IgD-negative memory B cell (primary cell): ENCODE results near the gene SPDL1. TPM values are rescaled to one million over a fixed set of nuclear protein-coding genes. Genes with fewer than 3 reads are reported as not detected.
A peak's percentile ranks its signal among the peaks of the same experiment; 100 is the strongest.

ENCODE experiments used
- H3K27ac Mint-ChIP-seq, 3 donors: one replicate each; pipeline ENCODE4 v1.8.0; 2020 to 2022; ENCODE audit warnings: mild to moderate bottlenecking in 3 of 3, mixed read lengths in 3 of 3, moderate library complexity in 1 of 3
- H3K27me3 Mint-ChIP-seq: one replicate; pipeline ENCODE4 v1.8.0; 2021; ENCODE audit warnings: mixed read lengths
- H3K36me3 Mint-ChIP-seq: one replicate; pipeline ENCODE4 v1.8.0; 2020; ENCODE audit warnings: mild to moderate bottlenecking, mixed read lengths
- H3K4me1 Mint-ChIP-seq, 3 donors: one replicate each; pipeline ENCODE4 v1.8.0; 2020 to 2022; ENCODE audit warnings: mixed read lengths in 3 of 3, mild to moderate bottlenecking in 1 of 3
- H3K4me3 Mint-ChIP-seq, 4 donors: one replicate each; pipeline ENCODE4 v1.8.0; 2020 to 2022; ENCODE audit warnings: mild to moderate bottlenecking in 4 of 4, mixed read lengths in 4 of 4, moderate library complexity in 3 of 4
- H3K9me3 Mint-ChIP-seq, 3 donors: one replicate each; pipeline ENCODE4 v1.8.0; 2020 to 2021; ENCODE audit warnings: mixed read lengths in 3 of 3, mild to moderate bottlenecking in 1 of 3
- polyA plus RNA-seq: library from polyadenylated mRNA; unstranded; fragments of 300-500 nt; fragmentation: Illumina TruSeq; gene quantifications from one replicate; pipeline ENCODE4 v1.2.3, GENCODE V29; 2021

SPDL1 gene
- polyA plus RNA-seq, 1 donor from 2014 or later, result 7.9 TPM

- Mint-ChIP-seq H3K27ac (no peak overlapping the region), H3K4me3 (no peak overlapping the region), H3K4me1 (no peaks in the 10 kb centered on the region), H3K36me3 (no peaks in the 10 kb centered on the region), H3K9me3 (peaks cover 0 to 12% (median 2%) of the 10 kb centered on the region in 3 donors), H3K27me3 (peaks cover 13% of the 10 kb centered on the region)
Observed at GRCh38 chr5:169554251-169554650, 29.3 kb upstream of the SPDL1 start.

DNA sequence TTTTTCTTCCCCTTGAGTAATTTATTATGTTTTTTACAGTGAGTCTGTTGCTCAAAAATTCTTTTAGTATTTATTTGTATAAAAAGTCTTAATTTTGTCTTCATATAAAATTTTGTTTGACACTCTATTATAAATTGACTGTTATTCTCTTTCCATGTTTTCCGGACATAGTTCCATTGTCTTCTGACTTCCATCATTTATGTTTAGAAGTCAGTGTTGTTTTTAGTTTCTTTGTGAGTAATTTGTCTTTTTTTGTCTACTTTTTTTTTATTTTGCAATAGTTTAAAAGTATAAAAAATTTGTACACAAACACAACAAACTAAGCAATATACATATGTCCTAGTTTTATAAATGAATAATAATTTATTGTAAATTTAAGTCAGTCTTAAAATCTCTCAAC, 25.7 kb upstream of the SPDL1 start:
- peaks cover 0 to 11% (median 2%) of the 10 kb centered on the region in 3 donors for H3K9me3 Mint-ChIP-seq
- H3K36me3 Mint-ChIP-seq, result no peaks in the 10 kb centered on the region
- H3K4me1 Mint-ChIP-seq, result no peaks in the 10 kb centered on the region
- peaks cover 24% of the 10 kb centered on the region for H3K27me3 Mint-ChIP-seq
- H3K4me3 Mint-ChIP-seq, result no peak overlapping the region
- H3K27ac Mint-ChIP-seq, result no peak overlapping the region

- Mint-ChIP-seq H3K27me3 (peaks cover 30% of the 10 kb centered on the region), H3K27ac (no peak overlapping the region), H3K4me1 (no peaks in the 10 kb centered on the region), H3K36me3 (no peaks in the 10 kb centered on the region), H3K9me3 (peaks cover 0 to 10% (median 5%) of the 10 kb centered on the region in 3 donors), H3K4me3 (no peak overlapping the region)
Observed at GRCh38 chr5:169561893-169562292, 21.7 kb upstream of the SPDL1 start.

GRCh38 chr5:169563369-169563768, 20.2 kb upstream of the SPDL1 start:
- Mint-ChIP-seq H3K4me1 (no peaks in the 10 kb centered on the region), H3K27me3 (peaks cover 31% of the 10 kb centered on the region), H3K4me3 (no peak overlapping the region), H3K27ac (no peak overlapping the region), H3K9me3 (peaks cover 0 to 8% (median 5%) of the 10 kb centered on the region in 3 donors), H3K36me3 (peaks cover 1% of the 10 kb centered on the region)

GRCh38 chr5:169566202-169566601, 17.4 kb upstream of the SPDL1 start:
- H3K27me3 Mint-ChIP-seq, result peaks cover 19% of the 10 kb centered on the region
- peaks cover 1% of the 10 kb centered on the region for H3K36me3 Mint-ChIP-seq

DNA sequence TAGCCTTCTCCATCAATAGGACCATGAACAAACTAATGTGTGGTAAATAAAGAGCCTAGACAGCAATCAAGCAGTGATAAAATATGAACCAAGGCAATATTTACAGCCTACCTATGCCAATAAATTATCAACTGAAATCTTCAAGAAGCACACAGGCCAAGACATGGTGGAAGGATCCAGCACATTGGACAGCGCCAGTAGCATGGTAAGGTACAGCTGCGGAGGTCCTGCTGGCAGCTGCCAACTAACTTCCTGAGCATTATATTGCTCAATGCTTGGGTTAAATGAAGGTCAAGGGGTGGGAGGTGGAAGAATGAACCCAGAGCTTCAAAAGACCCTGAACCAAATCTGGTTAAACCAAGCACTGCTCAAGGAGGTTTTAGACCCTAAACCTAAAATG, 16.5 kb upstream of the SPDL1 start:
- Mint-ChIP-seq H3K36me3 (peaks cover 1% of the 10 kb centered on the region), H3K27ac (no peak overlapping the region), H3K9me3 (peaks cover 0 to 3% (median 2%) of the 10 kb centered on the region in 3 donors), H3K4me3 (no peak overlapping the region), H3K4me1 (no peaks in the 10 kb centered on the region), H3K27me3 (peaks cover 13% of the 10 kb centered on the region)

More at GRCh38 chr5:169566202-169566601, 17.4 kb upstream of the SPDL1 start:
- peaks cover 0 to 3% (median 3%) of the 10 kb centered on the region in 3 donors for H3K9me3 Mint-ChIP-seq
- H3K27ac Mint-ChIP-seq, result no peak overlapping the region
- no peak overlapping the region for H3K4me3 Mint-ChIP-seq
- no peaks in the 10 kb centered on the region for H3K4me1 Mint-ChIP-seq

- H3K9me3 Mint-ChIP-seq, result peaks cover 0 to 2% (median 1%) of the 10 kb centered on the region in 3 donors
- H3K4me3 Mint-ChIP-seq, result no peak overlapping the region
- H3K27ac Mint-ChIP-seq, result no peak overlapping the region
- H3K36me3 Mint-ChIP-seq, result peaks cover 1% of the 10 kb centered on the region
- peaks cover 9% of the 10 kb centered on the region for H3K27me3 Mint-ChIP-seq
- H3K4me1 Mint-ChIP-seq, result no peaks in the 10 kb centered on the region
Observed at GRCh38 chr5:169569513-169569912, 14.1 kb upstream of the SPDL1 start.

DNA sequence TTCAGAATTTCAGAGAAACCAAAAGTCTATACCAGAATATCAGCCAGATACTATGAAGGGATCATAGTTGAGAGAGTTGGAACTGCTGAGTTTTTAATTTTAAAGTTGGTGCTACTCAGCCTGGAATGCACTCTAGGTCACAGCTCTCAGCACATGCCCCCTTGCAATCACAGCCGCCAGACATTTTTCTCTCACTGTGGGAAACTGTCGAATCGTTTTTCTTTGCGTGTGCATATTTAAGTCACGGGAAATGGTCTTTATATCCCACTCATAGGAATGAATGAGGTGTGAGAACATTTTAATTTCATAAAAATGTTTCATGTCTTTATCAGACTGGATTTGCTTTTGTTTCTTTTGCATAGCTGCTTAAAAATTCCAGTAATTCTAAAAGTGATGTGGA, 12.2 kb upstream of the SPDL1 start:
- no peaks in the 10 kb centered on the region for H3K4me1 Mint-ChIP-seq
- H3K4me3 Mint-ChIP-seq, result no peak overlapping the region
- peaks cover 1% of the 10 kb centered on the region for H3K36me3 Mint-ChIP-seq
- peaks cover 6% of the 10 kb centered on the region for H3K27me3 Mint-ChIP-seq
- H3K27ac Mint-ChIP-seq, result no peak overlapping the region
- peaks cover 0 to 2% (median 0%) of the 10 kb centered on the region in 3 donors for H3K9me3 Mint-ChIP-seq

DNA sequence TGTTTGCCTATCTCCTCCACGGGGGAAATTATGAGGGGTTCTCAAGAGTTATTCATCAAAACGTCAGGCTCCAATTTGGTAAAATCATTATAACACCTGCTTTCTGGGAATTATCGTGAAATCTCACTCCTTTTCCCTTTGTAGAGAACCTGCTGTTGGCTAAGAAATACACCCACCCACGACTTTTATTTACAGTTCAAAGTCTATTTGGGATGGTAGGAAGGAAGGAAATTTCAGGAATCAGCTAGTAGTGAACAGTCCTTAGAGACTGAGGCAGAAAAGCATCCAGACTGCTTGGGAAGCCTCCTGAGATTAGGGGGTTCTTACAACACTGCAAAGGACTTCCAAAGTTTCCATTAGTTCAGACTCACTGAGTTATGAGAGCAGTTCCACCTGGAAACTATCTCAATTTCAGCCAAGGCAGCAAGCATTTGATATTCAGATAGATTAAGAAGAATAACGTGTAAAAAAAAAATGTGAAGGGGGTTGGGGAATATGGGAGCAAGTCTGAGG, 9.4 kb upstream of the SPDL1 start:
- no peaks in the 10 kb centered on the region for H3K9me3 Mint-ChIP-seq
- H3K27ac Mint-ChIP-seq, result no peak overlapping the region
- no peak overlapping the region for H3K4me3 Mint-ChIP-seq
- H3K27me3 Mint-ChIP-seq, result peaks cover 7% of the 10 kb centered on the region
- H3K36me3 Mint-ChIP-seq, result no peaks in the 10 kb centered on the region
- no peaks in the 10 kb centered on the region for H3K4me1 Mint-ChIP-seq

GRCh38 chr5:169576181-169576598, 7.4 kb upstream of the SPDL1 start:
- Mint-ChIP-seq H3K27me3 (peaks cover 5% of the 10 kb centered on the region), H3K4me3 (no peak overlapping the region), H3K36me3 (no peaks in the 10 kb centered on the region), H3K9me3 (no peaks in the 10 kb centered on the region), H3K4me1 (peaks cover 0 to 3% (median 0%) of the 10 kb centered on the region in 3 donors), H3K27ac (no peak overlapping the region)

GRCh38 chr5:169577951-169578350, 5.6 kb upstream of the SPDL1 start:
- Mint-ChIP-seq H3K36me3 (no peaks in the 10 kb centered on the region), H3K4me1 (peaks cover 3 to 6% (median 6%) of the 10 kb centered on the region in 3 donors), H3K27ac (no peak overlapping the region), H3K27me3 (peaks cover 5% of the 10 kb centered on the region), H3K9me3 (no peaks in the 10 kb centered on the region), H3K4me3 (peak overlapping the region in 1 of 4 donors; percentile 13)

DNA sequence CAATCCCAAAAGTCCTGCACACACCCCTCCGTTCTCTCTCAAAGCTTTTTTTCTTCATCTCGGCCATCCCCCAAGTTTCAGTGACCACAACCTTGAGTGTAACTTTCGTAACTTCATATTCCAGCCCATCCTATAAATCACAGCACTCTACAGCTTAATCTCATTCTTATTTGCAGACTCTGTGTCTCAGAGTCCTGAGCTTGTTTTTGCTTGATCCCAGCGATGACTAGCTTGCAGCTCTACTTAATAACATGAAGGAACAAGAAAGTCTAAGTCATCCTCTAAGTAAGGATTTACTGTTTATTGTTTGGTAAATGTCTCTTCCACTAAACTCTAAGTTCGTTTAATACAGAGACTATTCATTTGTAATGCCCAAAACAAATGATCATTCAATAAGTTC, 2.6 kb upstream of the SPDL1 start:
- peaks cover 13 to 23% (median 20%) of the 10 kb centered on the region in 3 donors for H3K4me1 Mint-ChIP-seq
- peaks cover 5% of the 10 kb centered on the region for H3K27me3 Mint-ChIP-seq
- H3K9me3 Mint-ChIP-seq, result no peaks in the 10 kb centered on the region
- H3K27ac Mint-ChIP-seq, result no peak overlapping the region
- H3K36me3 Mint-ChIP-seq, result peaks cover 1% of the 10 kb centered on the region
- no peak overlapping the region for H3K4me3 Mint-ChIP-seq

GRCh38 chr5:169581580-169582227, 1.9 kb upstream of the SPDL1 start:
- peaks cover 1% of the 10 kb centered on the region for H3K36me3 Mint-ChIP-seq
- H3K4me1 Mint-ChIP-seq, result peaks cover 15 to 30% (median 20%) of the 10 kb centered on the region in 3 donors
- peak overlapping the region in 3 of 4 donors; percentile 44 to 57 (median 49) for H3K4me3 Mint-ChIP-seq
- H3K27ac Mint-ChIP-seq, result peak overlapping the region in 2 of 3 donors; percentile 18 to 61
- peaks cover 2% of the 10 kb centered on the region for H3K27me3 Mint-ChIP-seq
- no peaks in the 10 kb centered on the region for H3K9me3 Mint-ChIP-seq

- peaks cover 15 to 34% (median 20%) of the 10 kb centered on the region in 3 donors for H3K4me1 Mint-ChIP-seq
- H3K36me3 Mint-ChIP-seq, result peaks cover 1% of the 10 kb centered on the region
- H3K27me3 Mint-ChIP-seq, result no peaks in the 10 kb centered on the region
- no peaks in the 10 kb centered on the region for H3K9me3 Mint-ChIP-seq
- peak overlapping the region; percentile 95 to 98 (median 97) for H3K27ac Mint-ChIP-seq
- peak overlapping the region; percentile 98 to 100 (median 100) for H3K4me3 Mint-ChIP-seq
Observed at GRCh38 chr5:169583101-169583423, 511 bp upstream of the SPDL1 start.

DNA sequence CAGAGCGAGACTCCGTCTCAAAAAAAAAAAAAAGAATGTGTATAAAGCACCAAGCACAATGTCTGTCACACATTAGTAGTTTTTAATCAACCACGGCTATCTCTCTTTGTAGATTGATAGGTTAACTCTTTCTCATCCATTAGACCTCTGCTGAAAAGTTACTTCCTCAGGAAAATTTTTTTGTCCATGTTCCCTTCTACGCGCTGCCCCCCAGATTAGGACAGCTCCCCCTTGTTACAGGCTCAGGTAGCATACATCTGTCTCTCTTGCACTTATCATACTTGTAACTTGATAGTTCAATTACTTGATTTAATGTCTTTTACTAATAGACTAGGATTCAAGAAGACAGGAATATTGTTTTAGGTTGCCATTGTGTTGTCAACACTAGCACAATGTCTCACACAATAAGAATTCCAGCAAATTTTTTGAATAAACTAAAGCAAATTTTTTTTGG, 1.5 kb downstream of the SPDL1 start:
- Mint-ChIP-seq H3K4me1 (peaks cover 15 to 34% (median 20%) of the 10 kb centered on the region in 3 donors), H3K27me3 (no peaks in the 10 kb centered on the region), H3K4me3 (peak overlapping the region; percentile 98 to 100 (median 100)), H3K9me3 (no peaks in the 10 kb centered on the region), H3K36me3 (peaks cover 8% of the 10 kb centered on the region), H3K27ac (peak overlapping the region in 2 of 3 donors; percentile 6 to 98)

GRCh38 chr5:169590602-169591001, 7.0 kb downstream of the SPDL1 start:
- peaks cover 1 to 11% (median 6%) of the 10 kb centered on the region in 3 donors for H3K4me1 Mint-ChIP-seq
- no peaks in the 10 kb centered on the region for H3K27me3 Mint-ChIP-seq
- H3K27ac Mint-ChIP-seq, result no peak overlapping the region
- H3K4me3 Mint-ChIP-seq, result no peak overlapping the region
- no peaks in the 10 kb centered on the region for H3K9me3 Mint-ChIP-seq
- peaks cover 10% of the 10 kb centered on the region for H3K36me3 Mint-ChIP-seq
